ENCODE measurements around the gene RAB1B.

- TF ChIP-seq ELF4 (IDR thresholded peaks at IDR 0.05) (no peak), SP1 (IDR thresholded peaks at IDR 0.05) (no peak), FOXM1 (IDR thresholded peaks at IDR 0.05; ENCODE audit: borderline replicate concordance) (no peak), BHLHE40 (IDR thresholded peaks at IDR 0.05; ENCODE audit: borderline replicate concordance) (no peak), CTBP1 (IDR thresholded peaks at IDR 0.05; ENCODE audit: borderline replicate concordance) (no peak), HDGF (IDR thresholded peaks at IDR 0.05; ENCODE audit: borderline replicate concordance) (no peak), NFRKB (IDR thresholded peaks at IDR 0.05) (no peak), ARNT (IDR thresholded peaks at IDR 0.05) (no peak), TARDBP (IDR thresholded peaks at IDR 0.05) (no peak)
- TF ChIP-seq, protein P1, sequence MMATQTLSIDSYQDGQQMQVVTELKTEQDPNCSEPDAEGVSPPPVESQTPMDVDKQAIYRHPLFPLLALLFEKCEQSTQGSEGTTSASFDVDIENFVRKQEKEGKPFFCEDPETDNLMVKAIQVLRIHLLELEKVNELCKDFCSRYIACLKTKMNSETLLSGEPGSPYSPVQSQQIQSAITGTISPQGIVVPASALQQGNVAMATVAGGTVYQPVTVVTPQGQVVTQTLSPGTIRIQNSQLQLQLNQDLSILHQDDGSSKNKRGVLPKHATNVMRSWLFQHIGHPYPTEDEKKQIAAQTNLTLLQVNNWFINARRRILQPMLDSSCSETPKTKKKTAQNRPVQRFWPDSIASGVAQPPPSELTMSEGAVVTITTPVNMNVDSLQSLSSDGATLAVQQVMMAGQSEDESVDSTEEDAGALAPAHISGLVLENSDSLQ (IDR thresholded peaks at IDR 0.05): no peak
Measured at GRCh38 chr11:66283461-66284105, 15.1 kb downstream of the RAB1B start.
